Activated naive CD4-positive, alpha-beta T cell treated with Interleukin-2 at 50 U/mL for 16 hours (primary cell): ENCODE data around the gene PKD1.
"Not testable (repeated sequence)": the region's sequence is repeated elsewhere in the genome, so short reads cannot be mapped to it uniquely, and the experiment has no call there.

Experiments used
- DNase-seq: peaks from one replicate; pipeline ENCODE4 v3.0.0-alpha.2; 2020

PKD1 gene

GRCh38 chr16:2149630-2150417, 14.1 kb upstream of the PKD1 start:
- no peak for DNase-seq

GRCh38 chr16:2148714-2149629, 13.3 kb upstream of the PKD1 start:
- DNase-seq = no peak

- peak; percentile 62 for DNase-seq
Observed at GRCh38 chr16:2147981-2148671, 12.4 kb upstream of the PKD1 start, which contains the start of gene RAB26. Gene RAB26, plus strand, starts transcription at chr16:2148625. Its CDS starts 159 bp downstream, at chr16:2148784.

DNA sequence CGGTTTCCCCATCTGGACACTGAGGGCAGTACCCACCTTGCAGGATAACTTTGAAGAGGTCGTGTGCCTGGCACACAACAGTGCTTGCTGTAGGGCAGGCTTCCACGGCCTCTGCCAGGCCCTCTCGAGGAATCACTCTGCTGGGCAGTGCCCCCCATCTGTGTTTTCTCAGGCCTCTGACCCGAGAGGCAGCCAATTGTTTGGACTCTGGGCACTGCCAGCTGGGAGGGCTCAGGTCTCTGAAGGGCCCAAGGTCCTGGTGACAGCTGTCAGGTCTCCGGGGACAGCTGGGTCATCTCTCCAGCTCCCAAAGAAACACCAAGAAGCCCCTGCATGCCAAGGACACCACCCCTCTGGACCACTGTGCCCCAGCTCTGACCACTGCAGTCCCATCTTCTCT, 11.7 kb upstream of the PKD1 start:
- no peak for DNase-seq

DNA sequence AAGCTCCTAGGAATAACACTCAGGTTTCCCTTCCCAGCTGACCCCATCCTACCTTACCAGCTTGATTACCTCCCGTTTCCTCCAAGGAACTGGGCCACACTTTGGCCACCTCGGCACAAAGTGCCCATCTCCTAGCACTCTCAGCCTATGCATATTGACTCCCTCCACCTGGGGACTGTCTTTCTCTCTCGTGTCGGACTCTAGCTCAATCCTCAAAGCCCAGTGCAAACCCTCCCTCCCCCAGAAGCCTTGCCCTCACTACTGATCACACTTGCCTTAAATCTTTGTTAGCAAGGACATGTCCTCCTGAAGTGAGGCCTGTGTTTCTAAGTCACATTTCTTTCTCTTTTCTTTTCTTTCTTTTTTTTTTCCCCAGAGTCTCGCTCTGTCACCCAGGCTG, 10.1 kb upstream of the PKD1 start:
- no peak for DNase-seq

- DNase-seq = no peak
Observed at GRCh38 chr16:2143878-2144485, 8.3 kb upstream of the PKD1 start.

- no peak for DNase-seq
Observed at GRCh38 chr16:2142942-2143877, 7.5 kb upstream of the PKD1 start.

DNA sequence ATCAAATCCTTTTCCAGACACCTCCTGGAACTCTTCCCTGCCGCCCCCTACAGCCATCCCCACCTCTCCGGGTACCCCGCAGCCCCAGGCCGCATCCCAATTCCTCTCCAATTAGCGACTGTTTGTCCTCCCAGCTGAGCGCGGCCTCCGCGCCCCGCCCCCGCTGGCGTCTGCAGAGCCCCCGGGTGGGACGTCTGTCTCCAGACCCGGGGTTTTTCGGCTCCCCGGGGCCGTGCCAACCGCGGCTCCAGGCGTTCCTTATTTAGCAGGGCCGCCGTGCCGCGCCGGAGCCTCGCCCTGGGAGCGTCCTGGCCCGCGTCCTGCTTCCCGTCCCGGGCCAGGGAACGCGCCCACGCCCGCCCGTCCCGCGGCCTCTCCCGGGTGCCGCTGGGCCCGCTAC, 627 bp downstream of the PKD1 start:
- not testable (repeated sequence) for DNase-seq

GRCh38 chr16:2133797-2134196, 1.9 kb downstream of the PKD1 start:
- DNase-seq = not testable (repeated sequence)

DNA sequence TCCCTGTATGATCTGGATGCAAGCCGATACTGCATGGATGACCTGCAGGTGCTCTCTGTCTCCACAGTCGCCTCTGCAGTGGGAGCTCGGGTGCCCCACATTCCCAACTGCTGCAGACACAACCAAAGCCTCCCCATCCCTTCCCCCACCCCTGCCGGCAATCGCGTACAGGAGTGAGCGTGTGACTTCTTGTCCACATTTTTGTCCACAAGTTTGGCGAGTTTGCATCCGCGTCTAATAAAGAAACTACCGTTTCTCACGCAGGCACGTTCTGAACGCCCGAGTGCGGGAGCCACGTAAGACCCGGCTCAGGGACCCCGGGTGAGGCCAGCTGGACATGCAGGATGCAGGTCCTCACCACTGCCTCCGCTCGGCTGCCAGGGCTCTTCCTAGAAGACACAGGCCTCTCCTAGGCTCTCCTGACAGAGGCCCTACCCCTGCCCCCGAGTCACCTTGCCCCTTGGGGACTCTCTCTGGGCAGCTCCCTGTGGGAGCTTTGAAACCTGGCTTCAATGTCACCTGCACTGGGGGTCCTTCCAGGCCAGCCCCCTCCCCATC, 5.7 kb downstream of the PKD1 start:
- not testable (repeated sequence) for DNase-seq

- DNase-seq = not testable (repeated sequence)
Observed at GRCh38 chr16:2129251-2129650, 6.4 kb downstream of the PKD1 start.

- DNase-seq = not testable (repeated sequence)
Observed at GRCh38 chr16:2127630-2128280, 7.9 kb downstream of the PKD1 start.

- not testable (repeated sequence) for DNase-seq
Observed at GRCh38 chr16:2126928-2127556, 8.7 kb downstream of the PKD1 start.

- not testable (repeated sequence) for DNase-seq
Observed at GRCh38 chr16:2126161-2126743, 9.4 kb downstream of the PKD1 start.

- DNase-seq = not testable (repeated sequence)
Observed at GRCh38 chr16:2125609-2126008, 10.1 kb downstream of the PKD1 start.

GRCh38 chr16:2124694-2125444, 10.8 kb downstream of the PKD1 start:
- not testable (repeated sequence) for DNase-seq

- not testable (repeated sequence) for DNase-seq
Observed at GRCh38 chr16:2124377-2124693, 11.4 kb downstream of the PKD1 start.

DNA sequence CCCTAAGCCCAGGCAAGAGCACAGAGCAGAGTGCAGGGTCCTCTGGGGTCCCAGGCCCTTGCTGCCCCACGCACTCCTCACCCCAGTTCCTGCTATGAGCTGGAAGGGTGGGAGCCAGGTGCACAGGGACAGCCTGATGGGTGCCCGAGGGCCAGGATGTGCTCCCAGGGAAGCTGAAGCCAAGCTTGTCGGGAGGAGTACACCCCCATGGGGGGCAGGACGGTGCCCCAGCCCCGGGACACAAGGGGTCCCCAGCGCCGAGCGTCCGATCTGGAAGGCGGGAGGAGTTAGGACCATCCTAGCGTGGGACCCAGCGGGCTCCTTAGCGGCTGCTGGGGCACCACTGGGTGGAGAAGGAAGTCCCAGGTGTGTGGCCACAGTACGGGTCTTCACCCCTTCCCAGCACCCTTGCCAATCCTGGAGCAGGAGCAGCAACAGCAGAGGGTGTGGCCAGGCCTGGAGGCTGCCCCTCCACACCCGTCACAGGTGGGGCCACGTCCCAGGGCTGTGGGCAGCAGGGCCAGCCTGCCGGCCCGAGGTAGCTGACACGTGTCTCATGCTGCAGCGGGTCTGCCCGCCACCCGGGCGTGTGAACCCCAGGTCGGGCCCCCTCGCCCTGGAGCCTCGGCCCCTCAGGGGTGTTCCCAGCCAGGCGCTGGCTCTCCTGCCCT, 11.9 kb downstream of the PKD1 start:
- not testable (repeated sequence) for DNase-seq
